Liver (tissue), 3 donors: ENCODE results near the gene DUSP8.

Source experiments
- EGR1 ChIP-seq, 2 donors: IDR thresholded peaks; 2 replicates each; pipeline ENCODE4 v1.6.1; 2016 to 2018; ENCODE audit warnings: antibody characterized with exemption in 2 of 2, low read depth in 2 of 2
- GABPA ChIP-seq, 2 donors: IDR thresholded peaks in 1 of 2; conservative IDR thresholded peaks in 1 of 2; 2 replicates each; pipeline ENCODE4 v1.6.1; 2016; ENCODE audit warnings: antibody characterized with exemption in 2 of 2, mild to moderate bottlenecking in 1 of 2, moderate library complexity in 1 of 2
- RAD21 ChIP-seq, 2 donors: IDR thresholded peaks; 2 replicates each; pipeline ENCODE4 v1.6.1; 2016; ENCODE audit warnings: antibody characterized with exemption in 2 of 2, mild to moderate bottlenecking in 2 of 2
- REST ChIP-seq: IDR thresholded peaks from 2 replicates; pipeline ENCODE4 v1.6.1; 2016; ENCODE audit warnings: antibody characterized with exemption, mild to moderate bottlenecking
- TAF1 ChIP-seq: conservative IDR thresholded peaks from 2 replicates; pipeline ENCODE4 v1.6.1; 2016; ENCODE audit warnings: antibody characterized with exemption, mild to moderate bottlenecking
- YY1 ChIP-seq: IDR thresholded peaks from 2 replicates; pipeline ENCODE4 v1.6.1; 2016; ENCODE audit warnings: antibody characterized with exemption, mild to moderate bottlenecking
- TF ChIP-seq, protein P1 (sequence below): fragments of 150-350 bp; IDR thresholded peaks from 2 replicates; pipeline ENCODE4 v1.5.1; 2017; ENCODE audit warnings: improper control_type of control experiment, low read depth, low read length; ENCODE audit not compliant: missing input control
- donor health status: healthy.
- donor health status: healthy.

DNA sequence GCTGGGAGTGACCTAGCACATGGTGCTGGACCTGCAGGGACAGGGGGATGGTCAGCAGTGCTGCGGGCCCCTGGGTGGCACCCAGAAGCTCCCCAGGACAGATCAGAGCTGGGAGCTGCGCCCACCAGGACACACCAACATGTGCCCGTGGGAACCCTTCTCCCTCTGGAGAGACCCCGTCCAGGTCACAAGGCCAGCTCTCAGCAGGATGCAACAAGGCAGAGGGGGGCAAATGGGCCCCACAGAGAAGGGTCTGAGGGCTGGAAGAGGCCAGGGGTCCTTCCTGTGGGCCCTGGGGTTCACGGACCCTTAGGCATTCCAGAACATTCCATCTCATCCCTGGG lies 6.2 kb downstream of the DUSP8 start:
- TF ChIP-seq, protein P1, sequence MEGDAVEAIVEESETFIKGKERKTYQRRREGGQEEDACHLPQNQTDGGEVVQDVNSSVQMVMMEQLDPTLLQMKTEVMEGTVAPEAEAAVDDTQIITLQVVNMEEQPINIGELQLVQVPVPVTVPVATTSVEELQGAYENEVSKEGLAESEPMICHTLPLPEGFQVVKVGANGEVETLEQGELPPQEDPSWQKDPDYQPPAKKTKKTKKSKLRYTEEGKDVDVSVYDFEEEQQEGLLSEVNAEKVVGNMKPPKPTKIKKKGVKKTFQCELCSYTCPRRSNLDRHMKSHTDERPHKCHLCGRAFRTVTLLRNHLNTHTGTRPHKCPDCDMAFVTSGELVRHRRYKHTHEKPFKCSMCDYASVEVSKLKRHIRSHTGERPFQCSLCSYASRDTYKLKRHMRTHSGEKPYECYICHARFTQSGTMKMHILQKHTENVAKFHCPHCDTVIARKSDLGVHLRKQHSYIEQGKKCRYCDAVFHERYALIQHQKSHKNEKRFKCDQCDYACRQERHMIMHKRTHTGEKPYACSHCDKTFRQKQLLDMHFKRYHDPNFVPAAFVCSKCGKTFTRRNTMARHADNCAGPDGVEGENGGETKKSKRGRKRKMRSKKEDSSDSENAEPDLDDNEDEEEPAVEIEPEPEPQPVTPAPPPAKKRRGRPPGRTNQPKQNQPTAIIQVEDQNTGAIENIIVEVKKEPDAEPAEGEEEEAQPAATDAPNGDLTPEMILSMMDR, result no peak
- TF ChIP-seq RAD21 (IDR thresholded peaks at IDR 0.05), result no peak
- no peak for TF ChIP-seq GABPA (IDR thresholded peaks at IDR 0.05 in 1 of 2, conservative IDR thresholded peaks at IDR 0.05 in 1 of 2)
- no peak for TF ChIP-seq EGR1 (IDR thresholded peaks at IDR 0.05; ENCODE audit: low read depth in 2 of 2)
- TF ChIP-seq TAF1, result no peak
- no peak for TF ChIP-seq YY1
- TF ChIP-seq REST, result no peak
